ENCODE measurements around the gene AP1M1.

Gene AP1M1

DNA sequence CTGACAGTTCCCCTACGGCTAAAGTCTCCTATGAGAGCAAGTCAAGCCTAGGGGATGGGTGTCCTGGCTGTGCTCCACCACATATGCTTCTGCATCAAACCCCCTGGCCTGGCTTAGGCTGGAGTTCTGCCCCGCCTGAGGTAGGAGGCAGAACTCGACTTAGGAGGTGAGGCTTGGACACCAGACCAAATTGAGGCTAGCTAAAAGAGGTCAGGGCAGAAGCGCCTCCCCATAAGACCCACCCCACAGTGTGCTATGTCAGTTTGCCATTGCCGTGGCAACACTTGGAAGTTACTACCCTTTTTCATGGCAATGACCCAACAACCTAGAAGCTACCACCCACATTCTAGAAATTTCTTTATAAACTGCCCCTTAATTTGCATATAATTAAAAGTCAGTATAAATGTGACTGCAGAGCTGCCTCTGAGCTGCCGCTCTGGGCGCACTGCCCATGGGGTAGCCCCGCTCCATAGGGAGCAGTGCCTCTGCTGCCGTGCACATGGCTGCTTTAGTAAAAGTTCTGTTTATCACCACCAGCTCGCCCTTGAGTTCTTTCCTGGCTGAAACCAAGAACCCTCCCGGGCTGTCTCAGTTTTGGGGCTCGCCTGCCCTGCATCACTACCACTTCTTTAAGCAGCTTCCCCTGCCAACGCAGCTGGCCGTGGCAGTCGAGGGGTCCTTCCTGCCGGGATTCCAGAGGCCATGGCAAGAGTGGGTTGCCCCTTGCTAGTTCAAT is 20.2 kb downstream of the AP1M1 start:
- TF ChIP-seq, protein P1, sequence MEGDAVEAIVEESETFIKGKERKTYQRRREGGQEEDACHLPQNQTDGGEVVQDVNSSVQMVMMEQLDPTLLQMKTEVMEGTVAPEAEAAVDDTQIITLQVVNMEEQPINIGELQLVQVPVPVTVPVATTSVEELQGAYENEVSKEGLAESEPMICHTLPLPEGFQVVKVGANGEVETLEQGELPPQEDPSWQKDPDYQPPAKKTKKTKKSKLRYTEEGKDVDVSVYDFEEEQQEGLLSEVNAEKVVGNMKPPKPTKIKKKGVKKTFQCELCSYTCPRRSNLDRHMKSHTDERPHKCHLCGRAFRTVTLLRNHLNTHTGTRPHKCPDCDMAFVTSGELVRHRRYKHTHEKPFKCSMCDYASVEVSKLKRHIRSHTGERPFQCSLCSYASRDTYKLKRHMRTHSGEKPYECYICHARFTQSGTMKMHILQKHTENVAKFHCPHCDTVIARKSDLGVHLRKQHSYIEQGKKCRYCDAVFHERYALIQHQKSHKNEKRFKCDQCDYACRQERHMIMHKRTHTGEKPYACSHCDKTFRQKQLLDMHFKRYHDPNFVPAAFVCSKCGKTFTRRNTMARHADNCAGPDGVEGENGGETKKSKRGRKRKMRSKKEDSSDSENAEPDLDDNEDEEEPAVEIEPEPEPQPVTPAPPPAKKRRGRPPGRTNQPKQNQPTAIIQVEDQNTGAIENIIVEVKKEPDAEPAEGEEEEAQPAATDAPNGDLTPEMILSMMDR (IDR thresholded peaks at IDR 0.05; ENCODE audit: unreplicated experiment in 3 of 3), result no peak
- Mint-ChIP-seq H3K9me3 (peaks cover 25% of the 10 kb centered on the region), H3K4me3 (no peak overlapping the region), H3K27ac (no peak overlapping the region), H3K27me3 (ENCODE audit: low read depth) (no peaks in the 10 kb centered on the region), H3K36me3 (ENCODE audit: low read depth) (peaks cover 84% of the 10 kb centered on the region), H3K4me1 (no peaks in the 10 kb centered on the region)

DNA sequence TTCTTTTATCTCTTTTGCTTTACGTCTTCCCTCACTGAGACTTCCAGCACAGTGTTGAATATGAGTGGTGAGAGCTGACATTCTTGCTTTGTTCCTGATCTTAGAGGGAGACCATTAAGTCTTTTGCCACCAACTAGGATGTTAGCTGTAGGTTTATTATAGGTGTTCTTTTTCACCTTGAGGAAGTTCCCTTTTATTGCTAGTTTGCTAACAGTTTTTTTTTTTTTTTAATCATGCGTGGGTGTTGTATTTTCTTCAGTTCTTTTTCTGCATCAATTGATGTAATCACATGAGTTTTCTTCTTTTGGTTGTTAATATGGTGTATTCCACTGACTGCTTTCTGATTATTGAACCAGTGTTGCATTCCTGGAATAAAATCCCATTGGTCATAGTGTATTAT is 21.1 kb downstream of the AP1M1 start:
- Mint-ChIP-seq H3K4me3 (no peak overlapping the region), H3K36me3 (ENCODE audit: low read depth) (peaks cover 84% of the 10 kb centered on the region), H3K4me1 (no peaks in the 10 kb centered on the region), H3K9me3 (peaks cover 25% of the 10 kb centered on the region), H3K27ac (no peak overlapping the region), H3K27me3 (ENCODE audit: low read depth) (no peaks in the 10 kb centered on the region)
- TF ChIP-seq, protein P1 (IDR thresholded peaks at IDR 0.05; ENCODE audit: unreplicated experiment in 3 of 3), result no peak

DNA sequence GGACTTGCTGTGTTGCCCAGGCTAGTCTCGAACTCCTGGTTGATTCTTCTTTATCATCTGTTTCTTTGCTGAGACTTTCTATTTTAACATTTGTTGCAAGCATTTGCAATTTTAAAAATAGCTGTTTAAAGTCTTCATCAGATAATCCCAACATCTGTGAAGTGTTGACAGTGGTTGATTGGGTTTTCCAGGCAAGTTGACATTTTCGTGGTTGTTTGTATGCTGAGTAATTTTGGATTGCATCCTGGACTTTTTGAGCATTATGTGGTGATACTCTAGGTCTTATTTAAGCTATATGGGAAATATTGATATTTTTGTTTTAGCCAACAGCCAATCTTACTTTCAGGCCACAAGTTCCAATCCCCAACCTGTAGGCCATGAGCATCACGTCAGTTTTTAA is 25.1 kb downstream of the AP1M1 start:
- no peaks in the 10 kb centered on the region for H3K4me1 Mint-ChIP-seq
- peaks cover 25% of the 10 kb centered on the region for H3K9me3 Mint-ChIP-seq
- H3K36me3 Mint-ChIP-seq (ENCODE audit: low read depth), result peaks cover 64% of the 10 kb centered on the region

DNA sequence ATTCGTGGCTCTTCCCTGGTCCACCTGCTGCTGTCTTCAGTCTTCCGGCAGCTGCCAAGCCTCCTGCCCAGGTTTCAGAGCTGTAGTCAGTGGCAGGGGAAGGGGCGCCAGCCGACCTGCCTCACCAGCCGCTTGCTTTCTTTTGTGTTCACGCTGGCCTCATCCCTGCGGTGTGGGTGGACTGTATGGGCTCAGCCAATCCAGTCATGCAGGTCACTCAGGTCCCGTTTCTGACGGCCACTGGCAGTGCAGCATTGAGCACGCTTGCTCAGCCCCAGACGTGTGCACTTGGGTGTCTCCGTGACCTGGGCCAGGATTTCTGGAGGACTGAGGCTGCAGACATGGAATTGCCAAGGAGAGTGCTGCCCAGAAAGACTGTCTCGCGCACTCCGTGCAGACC is 26.0 kb downstream of the AP1M1 start:
- TF ChIP-seq, protein P1 (IDR thresholded peaks at IDR 0.05; ENCODE audit: unreplicated experiment in 3 of 3), result no peak
- no peak overlapping the region for H3K27ac Mint-ChIP-seq
- peaks cover 55% of the 10 kb centered on the region for H3K36me3 Mint-ChIP-seq (ENCODE audit: low read depth)
- no peaks in the 10 kb centered on the region for H3K27me3 Mint-ChIP-seq (ENCODE audit: low read depth)
- no peak overlapping the region for H3K4me3 Mint-ChIP-seq
- H3K4me1 Mint-ChIP-seq, result no peaks in the 10 kb centered on the region
- H3K9me3 Mint-ChIP-seq, result peaks cover 22% of the 10 kb centered on the region

More for the DNA sequence above, 25.1 kb downstream of the AP1M1 start:
- TF ChIP-seq, protein P1 (IDR thresholded peaks at IDR 0.05; ENCODE audit: unreplicated experiment in 3 of 3), result no peak
- no peaks in the 10 kb centered on the region for H3K27me3 Mint-ChIP-seq (ENCODE audit: low read depth)
- H3K27ac Mint-ChIP-seq, result no peak overlapping the region
- no peak overlapping the region for H3K4me3 Mint-ChIP-seq

DNA sequence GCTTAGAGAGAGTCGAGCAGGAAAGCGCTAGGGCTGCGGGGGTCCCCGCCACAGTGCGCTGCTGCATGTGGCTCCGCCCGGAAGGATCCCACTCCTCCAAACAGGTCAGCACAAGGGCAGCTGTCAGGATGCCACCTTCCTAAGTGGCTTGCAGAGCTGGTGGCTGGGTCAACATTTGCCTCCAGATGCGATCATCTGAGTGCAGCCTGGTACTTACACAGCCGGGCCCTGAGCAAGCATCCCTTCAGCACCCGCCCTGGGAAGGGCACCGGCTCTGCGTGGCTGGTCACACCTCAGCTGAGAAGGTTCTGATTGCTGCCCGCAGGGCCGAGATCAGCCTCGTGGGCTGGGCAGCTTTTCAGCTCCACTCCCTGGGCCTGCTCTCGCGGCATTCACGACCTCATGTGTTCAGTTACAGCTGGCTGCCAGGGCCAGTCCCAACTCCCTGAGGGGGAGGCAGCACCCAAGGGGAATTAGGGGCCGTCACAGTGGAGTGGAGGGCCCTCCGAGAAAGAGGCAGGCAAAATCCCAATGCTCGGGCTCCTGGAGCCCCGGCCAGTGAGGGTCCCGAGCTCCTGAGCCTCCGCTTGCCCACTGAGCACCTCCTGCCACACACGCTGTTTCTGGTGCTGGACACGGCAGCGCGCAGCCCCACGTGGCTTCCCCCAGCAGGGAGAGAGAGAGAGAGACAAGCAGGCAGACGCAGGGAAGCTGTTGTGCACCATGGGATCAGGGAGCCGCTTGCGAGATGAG is 26.8 kb downstream of the AP1M1 start:
- Mint-ChIP-seq H3K4me1 (no peaks in the 10 kb centered on the region), H3K36me3 (ENCODE audit: low read depth) (peaks cover 50% of the 10 kb centered on the region), H3K9me3 (peaks cover 18% of the 10 kb centered on the region), H3K4me3 (no peak overlapping the region), H3K27me3 (ENCODE audit: low read depth) (no peaks in the 10 kb centered on the region), H3K27ac (peak overlapping the region in 1 of 3 experiments; percentile 75)
- TF ChIP-seq, protein P1 (IDR thresholded peaks at IDR 0.05; ENCODE audit: unreplicated experiment in 3 of 3), result no peak

Data from nephron (organoid).